Stimulated activated CD8-positive, alpha-beta memory T cell treated with anti-CD3 and anti-CD28 coated beads, Interleukin-12 subunit alpha, Interleukin-12 subunit beta, amount 100 ng/mL, for 1 hour (primary cell): ENCODE data around the gene WBP11.

Experiments
- DNase-seq: peaks from one replicate; pipeline ENCODE4 v3.0.0-alpha.2; 2020; ENCODE audit warnings: low read depth

The WBP11 gene

GRCh38 chr12:14824012-14824634 lies 20.8 kb upstream of the WBP11 start:
- no peak for DNase-seq

- DNase-seq: no peak
These were observed 10.7 kb upstream of the WBP11 start, which contains the start of gene SMCO3 for GRCh38 chr12:14814014-14814413. SMCO3 (minus strand) TSS chr12:14814182; CDS start chr12:14806680, 7,502 bp downstream.

GRCh38 chr12:14811486-14811885 lies 8.2 kb upstream of the WBP11 start:
- no peak for DNase-seq

GRCh38 chr12:14810953-14811483 lies 7.7 kb upstream of the WBP11 start:
- no peak for DNase-seq

GRCh38 chr12:14810167-14810952 lies 7.1 kb upstream of the WBP11 start:
- no peak for DNase-seq

GRCh38 chr12:14803830-14804160 lies 517 bp upstream of the WBP11 start:
- no peak for DNase-seq

- DNase-seq: no peak
These were observed 612 bp downstream of the WBP11 start for GRCh38 chr12:14802721-14803010.

- DNase-seq: no peak
These were observed 1.0 kb downstream of the WBP11 start for GRCh38 chr12:14802247-14802646.

- DNase-seq: no peak
These were observed 8.2 kb downstream of the WBP11 start for GRCh38 chr12:14795028-14795448.

GRCh38 chr12:14785568-14785967 lies 17.7 kb downstream of the WBP11 start:
- no peak for DNase-seq

GRCh38 chr12:14784471-14784870 lies 18.8 kb downstream of the WBP11 start:
- DNase-seq: no peak

- DNase-seq: no peak
These were observed 20.5 kb downstream of the WBP11 start for GRCh38 chr12:14782756-14783155.

GRCh38 chr12:14781563-14781962 lies 21.7 kb downstream of the WBP11 start:
- no peak for DNase-seq

GRCh38 chr12:14780859-14781258 lies 22.4 kb downstream of the WBP11 start:
- DNase-seq: no peak

- no peak for DNase-seq
These were observed 23.4 kb downstream of the WBP11 start for GRCh38 chr12:14779834-14780233.

GRCh38 chr12:14777271-14777670 lies 26.0 kb downstream of the WBP11 start:
- no peak for DNase-seq

GRCh38 chr12:14776236-14776961 lies 26.9 kb downstream of the WBP11 start:
- DNase-seq: no peak

GRCh38 chr12:14775636-14775980 lies 27.7 kb downstream of the WBP11 start:
- DNase-seq: no peak

- no peak for DNase-seq
These were observed 28.2 kb downstream of the WBP11 start for GRCh38 chr12:14774906-14775635.

- peak; percentile 69 for DNase-seq
These were observed 29.0 kb downstream of the WBP11 start for GRCh38 chr12:14774074-14774905.

GRCh38 chr12:14773685-14774073 lies 29.6 kb downstream of the WBP11 start:
- peak; percentile 23 for DNase-seq

GRCh38 chr12:14772946-14773345 lies 30.3 kb downstream of the WBP11 start:
- DNase-seq: no peak
